NCI-H82 treated with DMSO at 0.1 percent for 48 hours (cell line): ENCODE measurements around the gene ACSM5.
"Not testable (repeated sequence)": the region's sequence is repeated elsewhere in the genome, so short reads cannot be mapped to it uniquely, and the experiment has no call there.

Experiments
- DNase-seq: peaks from one replicate; lab custom pipeline; 2025; ENCODE audit not compliant: unreplicated experiment; lab: John Stamatoyannopoulos, UW

Gene ACSM5

DNA sequence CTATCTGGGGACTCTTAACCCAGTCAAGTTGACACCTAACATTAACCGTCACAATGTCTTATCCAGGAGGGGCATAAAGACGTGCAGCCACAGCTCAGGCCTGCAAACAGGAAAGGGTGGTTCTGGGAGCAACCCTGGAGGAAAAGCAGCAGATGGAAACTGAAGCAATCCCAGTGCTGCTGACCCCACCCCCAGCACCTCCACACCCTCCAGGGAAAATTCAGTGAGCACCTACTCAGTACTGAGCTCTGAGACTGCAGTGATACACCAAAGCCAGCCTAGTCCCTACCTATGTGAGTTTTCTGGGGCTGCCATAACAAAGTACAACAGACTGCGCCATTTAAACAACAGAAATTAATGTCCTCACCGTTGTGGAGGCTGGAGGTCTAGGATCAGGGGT, 32.5 kb downstream of the ACSM5 start:
- DNase-seq: not testable (repeated sequence)

- DNase-seq: not testable (repeated sequence)
These were observed 37.5 kb downstream of the ACSM5 start for GRCh38 chr16:20446652-20447393.

GRCh38 chr16:20451364-20451763, 42.0 kb downstream of the ACSM5 start, which contains the start of gene ACSM2A:
ACSM2A (plus strand) TSS chr16:20451521; CDS start chr16:20460115, 8,594 bp downstream.
- DNase-seq: not testable (repeated sequence)

DNA sequence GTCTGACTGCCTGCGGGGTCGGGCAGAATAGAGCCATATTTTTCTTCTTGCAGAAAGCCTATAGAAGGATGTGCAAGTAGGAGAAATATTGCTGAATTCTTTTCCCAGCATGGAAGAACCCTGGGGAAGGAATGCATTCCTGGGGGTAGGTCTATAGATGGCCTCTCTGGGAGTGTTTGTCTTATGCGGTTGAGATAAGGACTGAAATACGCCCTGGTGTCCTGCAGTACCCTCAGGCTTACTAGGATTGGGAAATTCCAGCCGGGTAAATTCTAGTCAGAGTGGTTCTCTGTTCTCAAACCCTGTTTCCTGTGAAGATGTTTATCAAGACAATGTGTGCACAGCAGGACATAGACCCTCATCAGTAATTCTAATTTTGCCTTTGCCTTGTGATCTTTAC, 44.3 kb downstream of the ACSM5 start:
- DNase-seq: not testable (repeated sequence)

- not testable (repeated sequence) for DNase-seq
These were observed 49.9 kb downstream of the ACSM5 start for GRCh38 chr16:20459227-20459626.

GRCh38 chr16:20460313-20460712, 51.0 kb downstream of the ACSM5 start:
- not testable (repeated sequence) for DNase-seq

- not testable (repeated sequence) for DNase-seq
These were observed 59.6 kb downstream of the ACSM5 start for GRCh38 chr16:20468954-20469353.

DNA sequence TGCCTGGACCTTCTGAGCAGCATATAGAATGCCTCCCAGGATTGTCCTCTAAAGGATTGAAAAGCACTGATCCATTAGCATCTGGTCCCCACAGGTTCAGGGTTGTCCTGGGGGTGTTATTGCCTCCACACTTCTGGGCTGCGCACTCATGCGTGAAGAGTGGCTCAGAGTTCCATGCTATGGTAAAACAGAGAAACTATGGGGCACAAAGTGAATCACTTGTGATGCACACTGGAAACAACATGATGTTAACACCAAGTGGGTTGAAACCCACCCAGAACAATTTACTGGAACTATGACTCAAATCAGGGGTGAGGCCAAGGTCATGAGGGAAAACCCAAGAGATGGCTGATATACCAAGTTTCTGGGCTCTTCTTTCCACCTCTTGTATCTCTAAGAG, 60.6 kb downstream of the ACSM5 start:
- not testable (repeated sequence) for DNase-seq

- DNase-seq: not testable (repeated sequence)
These were observed 61.4 kb downstream of the ACSM5 start for GRCh38 chr16:20470732-20471131.

DNA sequence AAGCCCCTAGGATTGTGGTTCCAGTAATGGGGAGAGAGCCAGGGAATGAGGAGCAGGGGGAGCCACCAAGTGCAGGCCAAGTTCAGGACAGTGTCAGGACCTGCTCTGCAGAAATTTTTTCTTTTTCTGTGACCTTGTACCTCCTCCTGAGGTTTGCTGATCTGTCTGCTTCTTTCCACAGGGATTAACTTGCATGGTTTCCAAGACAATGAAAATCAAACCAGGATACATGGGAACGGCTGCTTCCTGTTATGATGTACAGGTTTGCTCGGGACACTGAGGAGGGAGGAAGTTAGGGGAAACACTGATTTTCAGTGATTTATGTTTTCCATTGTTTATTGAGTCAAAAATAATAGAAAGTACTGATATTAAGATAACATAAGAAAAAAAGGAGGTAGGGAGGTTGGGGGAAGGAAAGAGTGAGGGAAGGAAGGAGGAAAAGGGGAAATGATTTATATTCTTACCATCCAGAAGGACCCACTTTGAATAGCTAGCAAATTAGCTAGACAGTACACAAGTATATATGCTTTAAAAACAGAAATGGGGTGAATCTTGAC, 67.9 kb downstream of the ACSM5 start:
- DNase-seq: not testable (repeated sequence)

DNA sequence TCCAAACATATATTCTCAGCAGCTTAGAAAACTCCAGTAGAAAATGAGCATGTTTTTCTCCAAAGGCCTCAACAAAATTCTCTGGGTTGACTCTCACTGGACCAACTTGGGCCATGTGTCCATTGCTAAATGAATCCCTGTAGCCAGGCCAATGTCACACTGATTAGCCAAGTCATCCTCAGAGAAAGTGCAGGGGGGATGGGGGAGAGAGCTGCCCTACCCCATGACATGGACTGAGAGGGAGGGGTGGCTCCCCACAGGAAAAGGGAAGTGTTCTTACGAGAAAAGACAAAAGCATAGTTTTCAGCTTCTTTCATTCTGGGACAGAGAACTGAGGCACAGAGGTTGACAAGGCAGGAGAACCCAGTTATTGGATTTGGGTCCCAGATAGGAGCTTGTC, 74.7 kb downstream of the ACSM5 start:
- DNase-seq: not testable (repeated sequence)

- DNase-seq: no peak
These were observed 75.4 kb downstream of the ACSM5 start for GRCh38 chr16:20484726-20485125.

DNA sequence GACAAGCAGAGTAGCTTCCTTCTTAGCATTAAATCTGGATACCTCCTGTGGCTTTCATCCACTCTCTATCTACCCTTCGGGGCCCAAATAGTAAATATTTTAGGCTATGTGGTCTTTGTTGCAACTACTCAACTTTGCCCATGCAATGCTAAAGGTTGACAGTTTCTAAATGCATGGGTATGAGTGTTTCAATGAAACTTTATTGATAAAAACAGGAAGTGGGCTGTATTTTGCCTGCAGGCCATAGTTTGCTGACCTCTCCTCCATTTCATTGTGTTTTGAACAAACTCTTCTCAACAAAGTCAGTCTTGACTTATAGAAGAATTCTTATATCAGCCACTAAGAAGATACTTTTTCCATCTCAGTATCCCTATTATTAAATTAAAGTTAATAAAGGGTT, 76.1 kb downstream of the ACSM5 start:
- no peak for DNase-seq
